IMR-90 (cell line): Measurements from ENCODE around the gene GPSM3. TPM values are rescaled to one million over a fixed set of nuclear protein-coding genes. Genes with fewer than 3 reads are reported as not detected.

Experiments used
- ATAC-seq: fragments of 200-7000 bp; cut with Tn5 transposase; 2 replicates; pipeline ENCODE4 v1.9.1; 2020; ENCODE audit warnings: low read depth, mild to moderate bottlenecking, moderate library complexity
- BruUV-seq: library from RNA; stranded (reverse); fragments of 400-500 nt; replicated peaks from 2 replicates; lab custom pipeline; 2021; lab: Mats Ljungman, UMichigan
- CTCF ChIA-PET: fragments of 300-600 bp; formaldehyde crosslinking; extraction: SDS; loops from one replicate; lab custom pipeline; 2021; ENCODE audit warnings: antibody characterized with exemption; lab: Yijun Ruan, JAX
- POLR2A ChIA-PET: fragments of 300-600 bp; sonication (Branson Sonifier 250); formaldehyde crosslinking; loops from one replicate; lab custom pipeline; 2022; ENCODE audit warnings: antibody characterized with exemption; ENCODE audit not compliant: unreplicated experiment; lab: Charles Lee
- DNase-seq: peaks from one replicate; pipeline ENCODE4 v3.0.0; 2013
- H2AFZ ChIP-seq: replicated peaks from 2 replicates; pipeline ENCODE3; 2013; ENCODE audit warnings: low read length, mild to moderate bottlenecking; ENCODE audit not compliant: poor library complexity
- H2AK5ac ChIP-seq: 2 replicates; pipeline ENCODE4 v1.6.1; 2013; ENCODE audit warnings: low read depth, low read length, inconsistent platforms
- H2AK9ac ChIP-seq: replicated peaks from 2 replicates; pipeline ENCODE3; 2013; ENCODE audit warnings: mild to moderate bottlenecking, low read depth, low read length, moderate library complexity; ENCODE audit not compliant: poor library complexity
- H2BK120ac ChIP-seq: 2 replicates; pipeline ENCODE4 v1.6.1; 2013; ENCODE audit warnings: low read depth, low read length, inconsistent platforms
- H2BK15ac ChIP-seq: 3 replicates; pipeline ENCODE4 v1.6.1; 2013; ENCODE audit warnings: low read depth, low read length, inconsistent platforms
- H2BK20ac ChIP-seq: 2 replicates; pipeline ENCODE4 v1.6.1; 2013; ENCODE audit warnings: low read depth, mild to moderate bottlenecking, inconsistent platforms, low read length, moderate library complexity
- H2BK5ac ChIP-seq: 2 replicates; pipeline ENCODE4 v1.6.1; 2013; ENCODE audit warnings: mild to moderate bottlenecking, low read depth, low read length, inconsistent platforms; ENCODE audit not compliant: poor library complexity, severe bottlenecking
- H3K14ac ChIP-seq: replicated peaks from 2 replicates; pipeline ENCODE4 v1.6.1; 2013; ENCODE audit warnings: low read depth, low read length, inconsistent platforms
- H3K18ac ChIP-seq: 2 replicates; pipeline ENCODE4 v1.6.1; 2013; ENCODE audit warnings: low read depth, low read length, control low read depth
- H3K23ac ChIP-seq: 2 replicates; pipeline ENCODE4 v1.6.1; 2013; ENCODE audit warnings: low read depth, low read length, inconsistent platforms
- H3K27ac ChIP-seq: 2 replicates; pipeline ENCODE4 v1.5.1; 2013; ENCODE audit warnings: mild to moderate bottlenecking, control low read depth, low read length; ENCODE audit not compliant: insufficient read depth
- H3K27me3 ChIP-seq: 2 replicates; pipeline ENCODE4 v1.6.1; 2013; ENCODE audit warnings: low read length; ENCODE audit not compliant: control insufficient read depth, insufficient read depth
- H3K36me3 ChIP-seq: 2 replicates; pipeline ENCODE4 v1.6.1; 2013; ENCODE audit warnings: low read length, mixed read lengths; ENCODE audit not compliant: control insufficient read depth, insufficient read depth
- H3K4ac ChIP-seq: 2 replicates; pipeline ENCODE4 v1.6.1; 2013; ENCODE audit warnings: low read depth, low read length, inconsistent platforms
- H3K4me1 ChIP-seq: 2 replicates; pipeline ENCODE4 v1.6.1; 2013; ENCODE audit warnings: low read length, mixed read lengths; ENCODE audit not compliant: control insufficient read depth, insufficient read depth
- H3K4me2 ChIP-seq: 2 replicates; pipeline ENCODE4 v1.6.1; 2013; ENCODE audit warnings: low read depth, mild to moderate bottlenecking, control low read depth, low read length, moderate library complexity
- H3K4me3 ChIP-seq: 2 replicates; pipeline ENCODE4 v1.5.1; 2013; ENCODE audit warnings: low read depth, mild to moderate bottlenecking, control low read depth, low read length, moderate library complexity; ENCODE audit not compliant: insufficient read depth
- H3K56ac ChIP-seq: 2 replicates; pipeline ENCODE4 v1.6.1; 2013; ENCODE audit warnings: low read length, inconsistent platforms; ENCODE audit not compliant: insufficient read depth; ENCODE audit errors: extremely low read depth
- H3K79me1 ChIP-seq, 2 experiments: 2 replicates each; pipeline ENCODE4 v1.6.1; 2013; ENCODE audit warnings: low read length in 2 of 2, inconsistent platforms in 1 of 2, low read depth in 1 of 2
- H3K9ac ChIP-seq: 2 replicates; pipeline ENCODE4 v1.6.1; 2013; ENCODE audit warnings: low read depth, low read length, control low read depth
- H3K9me1 ChIP-seq: 2 replicates; pipeline ENCODE4 v1.6.1; 2013; ENCODE audit warnings: low read length, inconsistent platforms; ENCODE audit not compliant: insufficient read depth
- H3K9me3 ChIP-seq: 2 replicates; pipeline ENCODE4 v1.6.1; 2013; ENCODE audit warnings: low read length; ENCODE audit not compliant: control insufficient read depth, insufficient read depth
- H4K20me1 ChIP-seq: 2 replicates; pipeline ENCODE4 v1.6.1; 2013; ENCODE audit warnings: low read length, inconsistent platforms; ENCODE audit not compliant: insufficient read depth
- H4K5ac ChIP-seq: 2 replicates; pipeline ENCODE4 v1.6.1; 2013; ENCODE audit warnings: mild to moderate bottlenecking, low read depth, low read length, control low read depth
- H4K8ac ChIP-seq, 2 experiments: 2 replicates each; pipeline ENCODE4 v1.6.1; 2013; ENCODE audit warnings: low read depth in 2 of 2, low read length in 2 of 2, control low read depth in 1 of 2, inconsistent platforms in 1 of 2
- H4K91ac ChIP-seq: 2 replicates; pipeline ENCODE4 v1.6.1; 2013; ENCODE audit warnings: low read depth, low read length, inconsistent platforms; ENCODE audit not compliant: insufficient read depth
- BHLHE40 ChIP-seq: fragments of 150-350 bp; IDR thresholded peaks from 2 replicates; pipeline ENCODE4 v1.6.1; 2016; ENCODE audit warnings: mild to moderate bottlenecking, low read depth, low read length
- CEBPB ChIP-seq: IDR thresholded peaks from 2 replicates; pipeline ENCODE4 v1.6.1; 2012; ENCODE audit warnings: low read depth, low read length, improper control_type of control experiment
- CTCF ChIP-seq: conservative IDR thresholded peaks from 2 replicates; pipeline ENCODE4 v1.5.1; 2012; ENCODE audit warnings: mild to moderate bottlenecking, low read depth, low read length, improper control_type of control experiment
- FOS ChIP-seq: fragments of 150-350 bp; IDR thresholded peaks from 2 replicates; pipeline ENCODE4 v1.6.1; 2016; ENCODE audit warnings: low read depth, low read length
- MAFK ChIP-seq: IDR thresholded peaks from 2 replicates; pipeline ENCODE4 v1.6.1; 2012; ENCODE audit warnings: low read depth, low read length, improper control_type of control experiment
- MAZ ChIP-seq: IDR thresholded peaks from 2 replicates; pipeline ENCODE4 v1.6.1; 2012; ENCODE audit warnings: low read depth, mild to moderate bottlenecking, low read length, improper control_type of control experiment, moderate library complexity, borderline replicate concordance
- MXI1 ChIP-seq: IDR thresholded peaks from 2 replicates; pipeline ENCODE4 v1.6.1; 2012; ENCODE audit warnings: low read depth, mild to moderate bottlenecking, low read length, moderate library complexity, borderline replicate concordance
- POLR2A ChIP-seq: IDR thresholded peaks from 2 replicates; pipeline ENCODE4 v1.6.1; 2012; ENCODE audit warnings: mild to moderate bottlenecking, low read depth, low read length
- RAD21 ChIP-seq: IDR thresholded peaks from 2 replicates; pipeline ENCODE4 v1.6.1; 2012; ENCODE audit warnings: low read length, improper control_type of control experiment
- RCOR1 ChIP-seq: IDR thresholded peaks from 2 replicates; pipeline ENCODE4 v1.6.1; 2012; ENCODE audit warnings: mild to moderate bottlenecking, low read length, improper control_type of control experiment; ENCODE audit not compliant: insufficient replicate concordance
- RFX5 ChIP-seq: IDR thresholded peaks from 2 replicates; pipeline ENCODE4 v1.8.0; 2012; ENCODE audit warnings: low read depth, mild to moderate bottlenecking, low read length, moderate library complexity
- SMC3 ChIP-seq: fragments of 150-350 bp; IDR thresholded peaks from 2 replicates; pipeline ENCODE4 v1.6.1; 2016; ENCODE audit warnings: low read depth, mild to moderate bottlenecking, antibody characterized with exemption, low read length, moderate library complexity
- USF2 ChIP-seq: fragments of 150-350 bp; IDR thresholded peaks from 2 replicates; pipeline ENCODE4 v1.6.1; 2017; ENCODE audit warnings: mild to moderate bottlenecking, antibody characterized with exemption, low read length, low read depth
- WGBS, 2 experiments: methylation state at CpG; one replicate each; pipeline versions ENCODE4 v1.1.5 to v1.1.7; 2013; ENCODE audit warnings: missing lambda C conversion rate in 2 of 2; ENCODE audit not compliant: insufficient read length in 1 of 2; ENCODE audit errors: extremely low coverage in 2 of 2; 5-methylcytosine and 5-hydroxymethylcytosine counted together
- dilution Hi-C: fragments of 300-500 bp; cut with HindIII; formaldehyde crosslinking; loops from one replicate; pipeline ENCODE4 v1.14.3; 2018; ENCODE audit warnings: low sequenced_read_pairs; ENCODE audit not compliant: unreplicated experiment
- in situ Hi-C: fragments of 300-500 bp; cut with MboI; formaldehyde crosslinking; loops from 3 replicates; pipeline ENCODE4 v1.14.3; 2019; ENCODE audit warnings: low sequenced_read_pairs, inconsistent platforms, mixed read lengths
- intact Hi-C: fragments of 100-400 bp; cut with micrococcal nuclease; formaldehyde crosslinking; loops from 2 replicates; pipeline ENCODE4 v1.10.0; 2022
- polyA plus RNA-seq, 3 experiments: library from polyadenylated mRNA; depleted of rRNA; stranded (reverse); fragments of >200 nt; gene quantifications; 2 replicates each; pipeline ENCODE4 v1.2.3, GENCODE V29; 2012; ENCODE audit warnings: low replicate concordance in 1 of 3
- total RNA-seq: library from RNA; depleted of rRNA; stranded (reverse); fragments of >200 nt; gene quantifications from 2 replicates; pipeline ENCODE4 v1.2.3, GENCODE V29; 2012

Gene GPSM3
- total and polyA plus RNA-seq, 2 of the 4 experiments (the other 2 are of a cell fraction): 3.0 to 9.8 TPM

- Histone ChIP-seq H2BK5ac (no peak overlapping the region), H3K9me1 (peaks cover 13% of the 10 kb centered on the region), H3K14ac (no peak overlapping the region), H4K8ac (no peak overlapping the region), H3K4me3 (no peak overlapping the region), H4K5ac (no peak overlapping the region), H2BK15ac (no peak overlapping the region), H3K23ac (no peak overlapping the region), H4K91ac (no peak overlapping the region), H3K27ac (no peak overlapping the region), H3K56ac (no peak overlapping the region), H4K20me1 (no peaks in the 10 kb centered on the region), H3K4me2 (no peak overlapping the region), H3K9ac (no peak overlapping the region), H3K4me1 (peaks cover 3% of the 10 kb centered on the region; the same call in 1 of the 2 replicates), H2BK120ac (no peak overlapping the region), H2BK20ac (no peak overlapping the region), H3K9me3 (no peaks in the 10 kb centered on the region), H2AK9ac (no peak overlapping the region), H3K36me3 (no peaks in the 10 kb centered on the region), H3K27me3 (peaks cover 7% of the 10 kb centered on the region; the same call in 1 of the 2 replicates), H3K4ac (no peak overlapping the region), H3K18ac (no peak overlapping the region), H2AFZ (no peak overlapping the region), H2AK5ac (no peak overlapping the region), H3K79me1 (peaks cover 6 to 13% of the 10 kb centered on the region in 2 experiments)
- ChIA-PET POLR2A (no interaction called here), CTCF (no interaction called here)
- TF ChIP-seq MAFK: no peak
- TF ChIP-seq BHLHE40: no peak
- TF ChIP-seq RFX5: no peak
- TF ChIP-seq RAD21: no peak
- TF ChIP-seq CTCF: no peak
- TF ChIP-seq FOS: no peak
- no peak for TF ChIP-seq SMC3
- TF ChIP-seq USF2: no peak
- no peak for TF ChIP-seq RCOR1
- no peak for TF ChIP-seq MXI1
- TF ChIP-seq CEBPB: no peak
- TF ChIP-seq MAZ: no peak
- TF ChIP-seq POLR2A: no peak
- BruUV-seq: no TSS peak
- DNase-seq (no peak), ATAC-seq (no peak)
- WGBS, 2 experiments: 97% methylated on average over 7 of the region's 17 CpGs; no CpG with 5 or more reads in 1 of the 2 experiments
- dilution Hi-C loops (no loop called here), in situ Hi-C loops (loop anchor here (25.0 kb wide), 1 partner anchor 763 kb away; the partner anchor contains the start of genes BRD2 and HLA-DMA), intact Hi-C loops (loop anchor here (1.0 kb wide), 1 partner anchor 52 kb away; no protein-coding TSS in a partner anchor)
These were observed 6.4 kb upstream of the GPSM3 start for GRCh38 chr6:32198866-32199265.
